ENCODE data around the gene PDLIM1. TPM values are rescaled to one million over a fixed set of nuclear protein-coding genes. Genes with fewer than 3 reads are reported as not detected.
A peak's percentile ranks its signal among the peaks of the same experiment; 100 is the strongest.

PDLIM1 gene
- total and polyA plus RNA-seq, 9 of the 15 experiments (the other 6 are each of a cell fraction or from before 2014, with no cell fraction given), result 19.8 to 164 (median 39.1) TPM

- H2AFZ ChIP-seq (ENCODE audit: low read depth, low read length), result no peak overlapping the region
- ChIA-PET POLR2A (no interaction called here), CTCF (ENCODE audit: low intra/inter-chr PET ratio) (no interaction called here)
- H3K27ac ChIP-seq (ENCODE audit: extremely low read depth, low read depth, low read length), result no peak overlapping the region
- H3K27me3 ChIP-seq (ENCODE audit: control insufficient read depth in 2 of 2, insufficient read depth in 2 of 2, low read length in 2 of 2), result no peaks in the 10 kb centered on the region
- H3K4me1 ChIP-seq (replicated peaks in 1 of 2; ENCODE audit: control insufficient read depth in 2 of 2, insufficient read depth in 2 of 2, low read length in 2 of 2), result peaks cover 15 to 21% of the 10 kb centered on the region in 2 experiments; a peak in 4 of 5 replicates
- peaks cover 2% of the 10 kb centered on the region for H3K9me1 ChIP-seq (ENCODE audit: control insufficient read depth, insufficient read depth, low read length)
- no TSS peak for BruUV-seq (replicated peaks)
- no peak for TF ChIP-seq NFATC3 (IDR thresholded peaks at IDR 0.05)
- TF ChIP-seq NFIC (IDR thresholded peaks at IDR 0.05), result peak; percentile 20
- no peaks in the 10 kb centered on the region for H3K9me3 ChIP-seq (replicated peaks; ENCODE audit: control insufficient read depth, insufficient read depth, low read depth, low read length)
- no peaks in the 10 kb centered on the region for H3K36me3 ChIP-seq (ENCODE audit: control insufficient read depth, insufficient read depth, low read length)
- DNase-seq (ENCODE audit: extremely low read depth in 1 of 4, low spot score in 3 of 4), result no peak
- H3K4me2 ChIP-seq (ENCODE audit: insufficient read depth, low read length), result no peak overlapping the region
- no peak for ATAC-seq
- 45% methylated on average over 2 of the region's 2 CpGs for WGBS (ENCODE audit: insufficient coverage, low coverage, missing lambda C conversion rate)
- in situ Hi-C loops (cut with MboI) (no loop called here), intact Hi-C loops (cut with micrococcal nuclease) (no loop called here)
- no peaks in the 10 kb centered on the region for H4K20me1 ChIP-seq (replicated peaks; ENCODE audit: control insufficient read depth, insufficient read depth, low read length)
- no peak for FAIRE-seq
- no peak overlapping the region for H3K4me3 ChIP-seq
- H3K9ac ChIP-seq (ENCODE audit: insufficient read depth in 1 of 2, low read depth in 2 of 2, low read length in 2 of 2), result no peak overlapping the region
- no peaks in the 10 kb centered on the region for H3K79me2 ChIP-seq (ENCODE audit: control insufficient read depth, insufficient read depth, low read length)
Observed at GRCh38 chr10:95325863-95326262, 35.1 kb upstream of the PDLIM1 start.

GRCh38 chr10:95324436-95325268, 33.8 kb upstream of the PDLIM1 start:
- Histone ChIP-seq H3K27me3 (ENCODE audit: control insufficient read depth in 2 of 2, insufficient read depth in 2 of 2, low read length in 2 of 2) (no peaks in the 10 kb centered on the region), H3K36me3 (ENCODE audit: control insufficient read depth, insufficient read depth, low read length) (no peaks in the 10 kb centered on the region), H3K9me1 (ENCODE audit: control insufficient read depth, insufficient read depth, low read length) (peaks cover 2% of the 10 kb centered on the region), H3K9me3 (replicated peaks; ENCODE audit: control insufficient read depth, insufficient read depth, low read depth, low read length) (no peaks in the 10 kb centered on the region), H3K9ac (ENCODE audit: insufficient read depth in 1 of 2, low read depth in 2 of 2, low read length in 2 of 2) (peak overlapping the region; percentile 4 to 32; a peak in 2 of 4 replicates), H3K4me1 (replicated peaks in 1 of 2; ENCODE audit: control insufficient read depth in 2 of 2, insufficient read depth in 2 of 2, low read length in 2 of 2) (peaks cover 15 to 21% of the 10 kb centered on the region in 2 experiments; a peak in 4 of 5 replicates), H3K4me2 (ENCODE audit: insufficient read depth, low read length) (peak overlapping the region; percentile 57), H3K4me3 (no peak overlapping the region), H3K79me2 (ENCODE audit: control insufficient read depth, insufficient read depth, low read length) (no peaks in the 10 kb centered on the region), H3K27ac (ENCODE audit: extremely low read depth, low read depth, low read length) (peak overlapping the region; percentile 79), H2AFZ (ENCODE audit: low read depth, low read length) (peak overlapping the region; percentile 87), H4K20me1 (replicated peaks; ENCODE audit: control insufficient read depth, insufficient read depth, low read length) (no peaks in the 10 kb centered on the region)
- POLR2A ChIA-PET, result interaction anchor here (0.5 to 1.5 kb wide), 3 partner anchors 8 to 387 kb away, joined by 3 to 5 read pairs (median 3); no protein-coding TSS in a partner anchor
- CTCF ChIA-PET (ENCODE audit: low intra/inter-chr PET ratio), result no interaction called here
- intact Hi-C loops (cut with micrococcal nuclease), result no loop called here
- ATAC-seq (peak; percentile 93), FAIRE-seq (peak; percentile 87), DNase-seq (ENCODE audit: extremely low read depth in 1 of 4, low spot score in 3 of 4) (peak; percentile 23 to 66 (median 40))
- BruUV-seq (replicated peaks), result no TSS peak
- in situ Hi-C loops (cut with MboI), result no loop called here
- 22% methylated on average over 11 of the region's 11 CpGs for WGBS (ENCODE audit: insufficient coverage, low coverage, missing lambda C conversion rate)
- peak; percentile 61; the same call in 1 of the 2 replicates for TF ChIP-seq DPF2 (IDR thresholded peaks at IDR 0.05)
- no peak for TF ChIP-seq ZNF280A (IDR thresholded peaks at IDR 0.05; ENCODE audit: low read depth, partially characterized antibody)
- no peak for TF ChIP-seq ZNF212 (CRISPR knock-in tag; IDR thresholded peaks at IDR 0.05)
- no peak for TF ChIP-seq CHCHD3 (CRISPR knock-in tag; IDR thresholded peaks at IDR 0.05)
- TF ChIP-seq CEBPB (tag; IDR thresholded peaks at IDR 0.05), result peak; percentile 48
- TF ChIP-seq EP400 (IDR thresholded peaks at IDR 0.05), result no peak; the same call in 1 of the 2 replicates
- TF ChIP-seq SRSF3 (IDR thresholded peaks at IDR 0.05; ENCODE audit: insufficient read depth, low read length), result no peak
- no peak for TF ChIP-seq ATF1 (CRISPR knock-in tag; IDR thresholded peaks at IDR 0.05)
- peak; percentile 47 for TF ChIP-seq ATF1 (tag; IDR thresholded peaks at IDR 0.05)
- no peak for TF ChIP-seq CHD4 (IDR thresholded peaks at IDR 0.05; ENCODE audit: insufficient read depth, insufficient replicate concordance, low read depth, low read length, poor library complexity, severe bottlenecking)
- TF ChIP-seq MCM7 (IDR thresholded peaks at IDR 0.05), result no peak
- no peak for TF ChIP-seq SMARCC2 (IDR thresholded peaks at IDR 0.05; ENCODE audit: low read depth)
- TF ChIP-seq STAT5A (IDR thresholded peaks at IDR 0.05; ENCODE audit: borderline replicate concordance, low read length), result no peak
- TF ChIP-seq SP2 (IDR thresholded peaks at IDR 0.05; ENCODE audit: extremely low read depth, low read depth, low read length, poor library complexity, severe bottlenecking), result no peak

Measured in K562 (cell line).